Endothelial cell (in vitro differentiated cells): ENCODE results near the gene GRM4. TPM values are rescaled to one million over a fixed set of nuclear protein-coding genes. Genes with fewer than 3 reads are reported as not detected.
A peak's percentile ranks its signal among the peaks of the same experiment; 100 is the strongest.

Experiments used
- DNase-seq: peaks from one replicate; pipeline ENCODE4 v3.0.0; 2021; ENCODE audit warnings: low spot score
- H3K27ac Mint-ChIP-seq: one replicate; pipeline ENCODE4 v1.8.0; 2021; ENCODE audit warnings: mixed read lengths, inconsistent platforms; ENCODE audit not compliant: unreplicated experiment
- H3K27me3 Mint-ChIP-seq: one replicate; pipeline ENCODE4 v1.8.0; 2021; ENCODE audit warnings: mild to moderate bottlenecking, moderate library complexity, mixed read lengths, inconsistent platforms; ENCODE audit not compliant: unreplicated experiment
- H3K36me3 Mint-ChIP-seq: one replicate; pipeline ENCODE4 v1.8.0; 2021; ENCODE audit warnings: mild to moderate bottlenecking, low read depth, mixed read lengths, inconsistent platforms; ENCODE audit not compliant: unreplicated experiment
- H3K4me1 Mint-ChIP-seq: one replicate; pipeline ENCODE4 v1.8.0; 2021; ENCODE audit warnings: mild to moderate bottlenecking, mixed read lengths, inconsistent platforms; ENCODE audit not compliant: unreplicated experiment
- H3K4me3 Mint-ChIP-seq: one replicate; pipeline ENCODE4 v1.8.0; 2021; ENCODE audit warnings: mild to moderate bottlenecking, mixed read lengths, inconsistent platforms; ENCODE audit not compliant: unreplicated experiment
- H3K9me3 Mint-ChIP-seq: one replicate; pipeline ENCODE4 v1.8.0; 2021; ENCODE audit warnings: mixed read lengths, inconsistent platforms; ENCODE audit not compliant: unreplicated experiment
- CTCF ChIP-seq: fragments of 200-600 bp; sonication (generic); IDR thresholded peaks from one replicate; pipeline ENCODE4 v1.5.0; 2021; ENCODE audit warnings: antibody characterized with exemption; ENCODE audit not compliant: unreplicated experiment
- total RNA-seq: library from RNA; stranded (reverse); fragmentation: NEBNext Ultra II Directional; extraction: Animal tissue kit (Norgen Biotek cat#: 25700); gene quantifications from one replicate; pipeline ENCODE4 v1.2.1, GENCODE V29; 2021; ENCODE audit not compliant: unreplicated experiment

Gene GRM4
- total RNA-seq, 1 donor from 2014 or later, result 2.6 TPM

- no peak for TF ChIP-seq CTCF
- peak; percentile 47 for DNase-seq
- H3K4me3 Mint-ChIP-seq, result no peak overlapping the region
- no peaks in the 10 kb centered on the region for H3K4me1 Mint-ChIP-seq
- H3K27ac Mint-ChIP-seq, result no peak overlapping the region
- H3K36me3 Mint-ChIP-seq, result no peaks in the 10 kb centered on the region
- H3K9me3 Mint-ChIP-seq, result no peaks in the 10 kb centered on the region
- H3K27me3 Mint-ChIP-seq, result peaks cover 14% of the 10 kb centered on the region
Measured at GRCh38 chr6:34145161-34146020, 496 bp downstream of the GRM4 start.

GRCh38 chr6:34144581-34145160, 1.2 kb downstream of the GRM4 start:
- Mint-ChIP-seq H3K27ac (no peak overlapping the region), H3K27me3 (peaks cover 16% of the 10 kb centered on the region), H3K9me3 (no peaks in the 10 kb centered on the region), H3K36me3 (no peaks in the 10 kb centered on the region), H3K4me3 (no peak overlapping the region), H3K4me1 (peaks cover 4% of the 10 kb centered on the region)
- no peak for TF ChIP-seq CTCF
- DNase-seq, result no peak

- DNase-seq, result peak; percentile 79
- H3K4me1 Mint-ChIP-seq, result peaks cover 8% of the 10 kb centered on the region
- peaks cover 16% of the 10 kb centered on the region for H3K27me3 Mint-ChIP-seq
- H3K4me3 Mint-ChIP-seq, result no peak overlapping the region
- no peaks in the 10 kb centered on the region for H3K9me3 Mint-ChIP-seq
- H3K36me3 Mint-ChIP-seq, result no peaks in the 10 kb centered on the region
- no peak overlapping the region for H3K27ac Mint-ChIP-seq
- TF ChIP-seq CTCF, result peak; percentile 25
Measured at GRCh38 chr6:34143884-34144580, 1.9 kb downstream of the GRM4 start.

- peaks cover 15% of the 10 kb centered on the region for H3K27me3 Mint-ChIP-seq
- TF ChIP-seq CTCF, result no peak
- peaks cover 8% of the 10 kb centered on the region for H3K4me1 Mint-ChIP-seq
- H3K36me3 Mint-ChIP-seq, result no peaks in the 10 kb centered on the region
- H3K27ac Mint-ChIP-seq, result no peak overlapping the region
- no peak overlapping the region for H3K4me3 Mint-ChIP-seq
- no peaks in the 10 kb centered on the region for H3K9me3 Mint-ChIP-seq
- no peak for DNase-seq
Measured at GRCh38 chr6:34143196-34143883, 2.5 kb downstream of the GRM4 start.
